Adrenal gland (tissue), 5 donors: ENCODE data around the gene PAQR5.

Experiments
- POLR2A ChIP-seq, 2 donors: fragments of 450-650 bp; IDR thresholded peaks; one replicate each; pipeline ENCODE4 v1.6.1; 2017; ENCODE audit warnings: antibody characterized with exemption in 2 of 2, mild to moderate bottlenecking in 2 of 2, moderate library complexity in 1 of 2
- TF ChIP-seq, protein P1 (sequence below), 6 experiments: fragments of 450-650 bp in 4 of 6; fragments of 200-600 bp in 2 of 6; sonication (generic) in 1 of 6; IDR thresholded peaks; 1 replicate in 5 of 6; 2 replicates in 1 of 6; pipeline versions ENCODE4 v1.5.1 to v1.8.0; 2016 to 2021; ENCODE audit warnings: antibody characterized with exemption in 6 of 6, mild to moderate bottlenecking in 2 of 6, moderate library complexity in 1 of 6
- donor health status: DM: no; HTN: no; CAD: no.

DNA sequence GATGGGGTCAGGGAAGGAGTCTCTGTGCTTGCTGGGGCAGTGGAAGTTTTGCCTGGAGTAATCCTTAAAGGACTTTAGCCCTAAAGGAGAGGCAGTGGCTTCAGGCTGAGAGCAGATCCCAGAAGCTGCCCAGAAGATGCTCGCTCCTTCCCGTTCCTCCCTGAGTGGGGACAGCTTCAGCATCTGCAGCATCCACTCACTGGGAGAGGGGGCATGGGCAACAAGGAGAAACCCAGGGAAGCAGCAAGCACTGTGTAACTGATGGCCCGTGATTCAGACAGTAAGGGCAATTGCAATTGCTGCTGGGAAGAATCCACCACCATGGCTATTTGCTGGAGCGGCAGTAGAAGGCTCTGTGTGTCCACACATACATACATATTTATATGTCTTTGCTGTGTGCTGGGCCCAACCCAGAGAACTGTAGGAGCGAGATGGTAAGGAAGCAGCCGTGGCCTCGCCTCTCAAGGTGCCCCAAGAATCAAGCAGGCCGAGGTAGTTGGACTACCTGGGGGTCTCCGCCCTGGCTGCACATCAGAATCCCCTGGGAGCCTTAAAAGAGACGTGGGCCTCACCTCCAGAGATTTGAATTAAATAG is 5.8 kb upstream of the PAQR5 start:
- TF ChIP-seq, protein P1, sequence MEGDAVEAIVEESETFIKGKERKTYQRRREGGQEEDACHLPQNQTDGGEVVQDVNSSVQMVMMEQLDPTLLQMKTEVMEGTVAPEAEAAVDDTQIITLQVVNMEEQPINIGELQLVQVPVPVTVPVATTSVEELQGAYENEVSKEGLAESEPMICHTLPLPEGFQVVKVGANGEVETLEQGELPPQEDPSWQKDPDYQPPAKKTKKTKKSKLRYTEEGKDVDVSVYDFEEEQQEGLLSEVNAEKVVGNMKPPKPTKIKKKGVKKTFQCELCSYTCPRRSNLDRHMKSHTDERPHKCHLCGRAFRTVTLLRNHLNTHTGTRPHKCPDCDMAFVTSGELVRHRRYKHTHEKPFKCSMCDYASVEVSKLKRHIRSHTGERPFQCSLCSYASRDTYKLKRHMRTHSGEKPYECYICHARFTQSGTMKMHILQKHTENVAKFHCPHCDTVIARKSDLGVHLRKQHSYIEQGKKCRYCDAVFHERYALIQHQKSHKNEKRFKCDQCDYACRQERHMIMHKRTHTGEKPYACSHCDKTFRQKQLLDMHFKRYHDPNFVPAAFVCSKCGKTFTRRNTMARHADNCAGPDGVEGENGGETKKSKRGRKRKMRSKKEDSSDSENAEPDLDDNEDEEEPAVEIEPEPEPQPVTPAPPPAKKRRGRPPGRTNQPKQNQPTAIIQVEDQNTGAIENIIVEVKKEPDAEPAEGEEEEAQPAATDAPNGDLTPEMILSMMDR (IDR thresholded peaks at IDR 0.05) = no peak
- no peak for TF ChIP-seq POLR2A (IDR thresholded peaks at IDR 0.05)
